Smooth muscle cell (in vitro differentiated cells): ENCODE results near the gene RNF213. TPM values are rescaled to one million over a fixed set of nuclear protein-coding genes. Genes with fewer than 3 reads are reported as not detected.

Experiments used
- DNase-seq: peaks from one replicate; lab custom pipeline; 2025; ENCODE audit not compliant: unreplicated experiment; lab: John Stamatoyannopoulos, UW
- H2AFZ ChIP-seq: fragments of 200-600 bp; sonication (generic); 2 replicates; pipeline ENCODE4 v1.6.0; 2016; ENCODE audit warnings: antibody characterized with exemption, low read depth, mild to moderate bottlenecking
- H3F3A ChIP-seq: fragments of 200-600 bp; sonication (generic); 2 replicates; pipeline ENCODE4 v1.6.0; 2017; ENCODE audit warnings: antibody characterized with exemption, low read depth
- H3K27ac ChIP-seq: fragments of 200-600 bp; sonication (generic); 2 replicates; pipeline ENCODE4 v1.5.1; 2016; ENCODE audit warnings: low read depth, mild to moderate bottlenecking
- H3K27me3 ChIP-seq: fragments of 200-600 bp; sonication (generic); 2 replicates; pipeline ENCODE4 v1.6.1; 2016; ENCODE audit warnings: low read depth, mild to moderate bottlenecking
- H3K36me3 ChIP-seq: fragments of 200-600 bp; sonication (generic); 2 replicates; pipeline ENCODE4 v1.5.1; 2016; ENCODE audit warnings: low read depth
- H3K4me1 ChIP-seq: fragments of 200-600 bp; sonication (generic); 2 replicates; pipeline ENCODE4 v1.5.1; 2016; ENCODE audit warnings: low read depth
- H3K4me2 ChIP-seq: fragments of 200-600 bp; sonication (generic); 2 replicates; pipeline ENCODE4 v1.6.0; 2016; ENCODE audit warnings: mild to moderate bottlenecking
- H3K4me3 ChIP-seq: fragments of 200-600 bp; sonication (generic); 2 replicates; pipeline ENCODE4 v1.5.1; 2016; ENCODE audit warnings: mild to moderate bottlenecking
- H3K79me2 ChIP-seq: fragments of 200-600 bp; sonication (generic); 2 replicates; pipeline ENCODE4 v1.6.0; 2016; ENCODE audit warnings: low read depth, mild to moderate bottlenecking
- H3K9ac ChIP-seq: fragments of 200-600 bp; sonication (generic); 2 replicates; pipeline ENCODE4 v1.6.0; 2016; ENCODE audit warnings: low read depth
- H3K9me3 ChIP-seq: fragments of 200-600 bp; sonication (generic); replicated peaks from 2 replicates; pipeline ENCODE4 v1.5.1; 2016; ENCODE audit warnings: low read depth
- H4K20me1 ChIP-seq: fragments of 200-600 bp; sonication (generic); 2 replicates; pipeline ENCODE4 v1.6.0; 2016; ENCODE audit warnings: low read depth
- CTCF ChIP-seq: fragments of 200-600 bp; sonication (generic); IDR thresholded peaks from 2 replicates; pipeline ENCODE4 v1.5.1; 2017; ENCODE audit warnings: borderline replicate concordance, mild to moderate bottlenecking, antibody characterized with exemption; ENCODE audit not compliant: insufficient read depth, poor library complexity, severe bottlenecking
- WGBS: methylation state at CpG from one replicate; pipeline ENCODE4 v1.1.7; 2016; ENCODE audit warnings: low lambda C conversion rate; 5-methylcytosine and 5-hydroxymethylcytosine counted together
- polyA plus RNA-seq: library from polyadenylated mRNA; unstranded; fragments of >200 nt; fragmentation: Nextera tagmentation; extraction: Ambion mirVana; gene quantifications from 2 replicates; pipeline ENCODE4 v1.2.1, GENCODE V29; 2016
- total RNA-seq: library from RNA; depleted of rRNA; stranded (reverse); fragments of >200 nt; gene quantifications from 2 replicates; pipeline ENCODE4 v1.2.3, GENCODE V29; 2014

Gene RNF213
- total and polyA plus RNA-seq, 2 experiments from 2014 or later: 12.8 to 43.0 TPM

GRCh38 chr17:80425835-80426426 lies 165.3 kb downstream of the RNF213 start:
- WGBS: 92% methylated on average over 9 of the region's 9 CpGs

GRCh38 chr17:80426671-80427326 lies 166.1 kb downstream of the RNF213 start:
- Histone ChIP-seq H3K36me3 (no peaks in the 10 kb centered on the region), H3K4me2 (no peak overlapping the region), H4K20me1 (peaks cover 7% of the 10 kb centered on the region), H3K79me2 (no peaks in the 10 kb centered on the region), H3K27me3 (no peaks in the 10 kb centered on the region), H3K9me3 (no peaks in the 10 kb centered on the region), H3K4me1 (no peaks in the 10 kb centered on the region), H2AFZ (no peak overlapping the region), H3F3A (no peaks in the 10 kb centered on the region), H3K4me3 (no peak overlapping the region), H3K9ac (no peak overlapping the region), H3K27ac (no peak overlapping the region)
- 44% methylated on average over 24 of the region's 24 CpGs for WGBS
- peak; percentile 37 for DNase-seq
- TF ChIP-seq CTCF: peak; percentile 96

More at GRCh38 chr17:80425835-80426426, 165.3 kb downstream of the RNF213 start:
- no peak for TF ChIP-seq CTCF
- Histone ChIP-seq H3K36me3 (no peaks in the 10 kb centered on the region), H3K4me2 (no peak overlapping the region), H3K27ac (no peak overlapping the region), H3K9ac (no peak overlapping the region), H3K27me3 (no peaks in the 10 kb centered on the region), H3F3A (no peaks in the 10 kb centered on the region), H3K4me3 (no peak overlapping the region), H3K9me3 (no peaks in the 10 kb centered on the region), H4K20me1 (peaks cover 15% of the 10 kb centered on the region), H3K79me2 (no peaks in the 10 kb centered on the region), H3K4me1 (no peaks in the 10 kb centered on the region), H2AFZ (no peak overlapping the region)
- DNase-seq: no peak

- no peak overlapping the region for H2AFZ ChIP-seq
- H3K27me3 ChIP-seq: no peaks in the 10 kb centered on the region
- H3K79me2 ChIP-seq: no peaks in the 10 kb centered on the region
- H3K9me3 ChIP-seq: no peaks in the 10 kb centered on the region
- H3K4me2 ChIP-seq: no peak overlapping the region
- H4K20me1 ChIP-seq: peaks cover 3% of the 10 kb centered on the region
- DNase-seq: no peak
- H3F3A ChIP-seq: no peaks in the 10 kb centered on the region
- no peaks in the 10 kb centered on the region for H3K4me1 ChIP-seq
- H3K36me3 ChIP-seq: no peaks in the 10 kb centered on the region
- H3K9ac ChIP-seq: no peak overlapping the region
- H3K4me3 ChIP-seq: no peak overlapping the region
- no peak for TF ChIP-seq CTCF
- WGBS: 85% methylated on average over 27 of the region's 27 CpGs
- no peak overlapping the region for H3K27ac ChIP-seq
Observed at GRCh38 chr17:80427366-80428282, 167.0 kb downstream of the RNF213 start.
